Measurements from ENCODE around the gene NFASC.

The NFASC gene

DNA sequence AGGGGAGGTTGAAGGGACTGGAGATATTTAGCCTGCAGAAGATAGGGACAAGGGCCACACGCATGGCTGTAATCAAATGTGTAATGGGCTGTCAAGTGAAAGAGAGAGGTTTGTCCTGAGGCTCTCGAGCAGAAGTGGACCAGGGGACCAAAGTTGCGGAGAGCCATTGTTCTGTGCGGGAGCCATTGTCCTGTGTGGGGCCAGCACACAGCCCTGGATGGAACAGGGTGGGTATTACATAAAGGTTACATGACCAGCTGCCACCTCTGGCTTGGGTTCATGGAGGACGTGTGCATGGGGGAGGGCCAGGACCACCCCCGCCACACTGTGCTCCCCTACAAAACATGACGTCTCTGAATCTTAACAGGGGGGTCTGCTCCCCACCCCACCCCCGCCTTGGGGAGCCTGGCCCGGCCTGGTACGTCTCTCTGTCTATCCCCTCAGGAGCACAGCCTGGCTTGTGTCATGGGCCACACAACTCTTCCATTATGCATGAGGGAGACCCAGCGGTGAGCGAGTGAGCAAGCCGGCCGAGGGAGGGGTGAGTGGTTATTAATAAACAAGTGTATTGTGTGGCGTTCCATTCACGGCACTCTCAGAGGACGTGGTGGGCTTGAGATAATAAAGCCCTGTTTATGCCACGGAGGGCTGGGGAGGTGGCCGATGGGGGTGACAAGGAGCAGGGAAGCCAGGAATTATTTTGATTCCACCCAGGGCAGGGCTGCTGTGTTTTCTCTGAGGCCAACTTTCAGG lies at the start of gene NFASC:
Gene NFASC, plus strand, starts transcription at position 703 of the 753 bp plus-strand sequence. CDS start 73,454 bp downstream, outside the sequence.
- no peak for DNase-seq (ENCODE audit: low read depth)
- TF ChIP-seq, protein P1, sequence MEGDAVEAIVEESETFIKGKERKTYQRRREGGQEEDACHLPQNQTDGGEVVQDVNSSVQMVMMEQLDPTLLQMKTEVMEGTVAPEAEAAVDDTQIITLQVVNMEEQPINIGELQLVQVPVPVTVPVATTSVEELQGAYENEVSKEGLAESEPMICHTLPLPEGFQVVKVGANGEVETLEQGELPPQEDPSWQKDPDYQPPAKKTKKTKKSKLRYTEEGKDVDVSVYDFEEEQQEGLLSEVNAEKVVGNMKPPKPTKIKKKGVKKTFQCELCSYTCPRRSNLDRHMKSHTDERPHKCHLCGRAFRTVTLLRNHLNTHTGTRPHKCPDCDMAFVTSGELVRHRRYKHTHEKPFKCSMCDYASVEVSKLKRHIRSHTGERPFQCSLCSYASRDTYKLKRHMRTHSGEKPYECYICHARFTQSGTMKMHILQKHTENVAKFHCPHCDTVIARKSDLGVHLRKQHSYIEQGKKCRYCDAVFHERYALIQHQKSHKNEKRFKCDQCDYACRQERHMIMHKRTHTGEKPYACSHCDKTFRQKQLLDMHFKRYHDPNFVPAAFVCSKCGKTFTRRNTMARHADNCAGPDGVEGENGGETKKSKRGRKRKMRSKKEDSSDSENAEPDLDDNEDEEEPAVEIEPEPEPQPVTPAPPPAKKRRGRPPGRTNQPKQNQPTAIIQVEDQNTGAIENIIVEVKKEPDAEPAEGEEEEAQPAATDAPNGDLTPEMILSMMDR (IDR thresholded peaks at IDR 0.05; ENCODE audit: insufficient read depth, low read depth, low read length, missing control alignments): no peak
- H3K4me3 ChIP-seq (ENCODE audit: low read depth, low read length): no peak within 1 kb of the TSS

DNA sequence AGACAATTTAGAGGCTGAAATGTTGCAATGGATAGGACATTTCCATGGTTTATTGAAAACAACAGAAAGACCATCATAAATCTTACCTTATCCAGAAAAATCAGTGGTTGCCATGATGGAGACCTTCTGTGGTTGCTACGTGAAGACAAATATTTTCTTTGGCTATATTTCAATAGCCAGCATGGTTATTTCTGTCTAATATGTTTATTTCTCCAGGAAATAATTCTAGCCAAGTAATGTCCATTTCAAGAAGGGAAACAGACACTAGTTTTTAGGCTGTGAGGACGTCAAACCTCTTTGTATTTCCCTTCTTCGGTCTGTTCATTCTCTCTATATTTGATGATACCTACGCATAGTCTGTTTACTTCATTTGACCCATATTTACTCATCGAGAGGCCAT lies 49.2 kb upstream of the NFASC start:
- TF ChIP-seq, protein P1 (IDR thresholded peaks at IDR 0.05; ENCODE audit: insufficient read depth, low read depth, low read length, missing control alignments): no peak
- no peak overlapping the region for H3K4me3 ChIP-seq (ENCODE audit: low read depth, low read length)
- no peak for DNase-seq (ENCODE audit: low read depth)

DNA sequence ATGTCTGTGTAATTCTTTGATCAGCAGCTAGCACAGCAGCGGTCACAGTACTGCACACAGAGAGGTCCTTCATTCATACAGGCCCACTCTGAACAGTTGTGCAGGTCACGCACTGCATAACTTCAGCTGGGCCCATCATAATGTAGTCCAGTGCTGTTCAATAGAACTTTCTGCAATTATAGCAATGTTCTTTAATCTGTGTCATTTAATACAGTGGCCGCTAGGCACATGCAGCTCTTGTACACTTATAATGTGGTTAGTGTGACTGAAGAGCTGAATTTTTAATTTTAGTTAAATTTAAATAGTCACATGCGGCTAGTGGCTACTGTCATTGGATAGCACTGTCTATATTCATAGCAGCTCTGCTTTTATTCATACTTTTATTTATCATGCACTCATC lies 48.7 kb upstream of the NFASC start:
- DNase-seq (ENCODE audit: low read depth): no peak
- TF ChIP-seq, protein P1 (IDR thresholded peaks at IDR 0.05; ENCODE audit: insufficient read depth, low read depth, low read length, missing control alignments): no peak
- H3K4me3 ChIP-seq (ENCODE audit: low read depth, low read length): no peak overlapping the region

DNA sequence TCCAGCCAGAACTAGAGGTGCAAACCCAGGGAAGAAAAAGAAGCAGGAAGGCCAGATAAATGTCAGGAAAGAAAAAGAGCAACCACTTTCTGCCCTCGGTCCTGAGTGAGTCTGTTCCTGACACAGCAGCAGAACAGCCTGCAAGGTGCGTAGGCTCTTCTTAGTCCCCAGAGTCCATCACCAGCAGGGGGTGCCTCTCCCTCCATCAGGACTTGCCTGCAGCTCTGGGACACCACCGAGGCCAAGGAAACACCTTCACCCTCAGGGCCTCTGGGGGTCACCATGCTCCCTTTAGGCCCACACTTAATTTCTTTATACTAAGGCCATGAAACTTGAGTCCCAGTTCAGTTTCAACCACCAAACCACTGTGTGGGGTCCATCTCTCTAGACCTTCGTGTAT lies 43.7 kb upstream of the NFASC start:
- TF ChIP-seq, protein P1 (IDR thresholded peaks at IDR 0.05; ENCODE audit: insufficient read depth, low read depth, low read length, missing control alignments): peak; percentile 48
- DNase-seq (ENCODE audit: low read depth): peak; percentile 52

DNA sequence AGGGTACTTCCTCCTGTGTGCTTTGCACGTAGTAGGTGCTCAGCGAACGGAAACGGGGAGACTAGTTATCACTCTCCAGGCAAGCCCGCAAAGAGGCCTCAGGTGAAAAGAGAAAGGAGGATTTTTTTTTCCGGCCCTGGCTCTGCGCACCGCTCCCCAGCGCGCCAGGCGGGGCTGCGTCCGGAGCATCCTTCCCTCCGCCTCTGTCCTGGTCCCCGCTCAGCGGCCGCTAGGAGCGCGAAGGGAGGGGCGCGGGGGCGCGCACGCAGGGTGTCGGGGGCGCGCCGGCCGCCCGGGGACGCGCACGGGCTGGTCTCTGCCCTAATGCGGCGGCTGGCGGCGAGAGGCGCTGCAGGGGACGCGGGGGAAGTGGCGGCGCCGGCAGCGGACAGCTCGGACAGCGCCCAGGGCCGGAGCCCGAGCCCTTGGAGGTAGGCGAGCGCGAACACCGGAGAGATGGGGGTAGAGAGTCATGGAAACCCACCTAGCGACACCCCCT lies 42.3 kb upstream of the NFASC start:
- peak; percentile 27 for DNase-seq (ENCODE audit: low read depth)
- no peak overlapping the region for H3K4me3 ChIP-seq (ENCODE audit: low read depth, low read length)
- TF ChIP-seq, protein P1 (IDR thresholded peaks at IDR 0.05; ENCODE audit: insufficient read depth, low read depth, low read length, missing control alignments): no peak

More for the DNA sequence above, 43.7 kb upstream of the NFASC start:
- no peak overlapping the region for H3K4me3 ChIP-seq (ENCODE audit: low read depth, low read length)

DNA sequence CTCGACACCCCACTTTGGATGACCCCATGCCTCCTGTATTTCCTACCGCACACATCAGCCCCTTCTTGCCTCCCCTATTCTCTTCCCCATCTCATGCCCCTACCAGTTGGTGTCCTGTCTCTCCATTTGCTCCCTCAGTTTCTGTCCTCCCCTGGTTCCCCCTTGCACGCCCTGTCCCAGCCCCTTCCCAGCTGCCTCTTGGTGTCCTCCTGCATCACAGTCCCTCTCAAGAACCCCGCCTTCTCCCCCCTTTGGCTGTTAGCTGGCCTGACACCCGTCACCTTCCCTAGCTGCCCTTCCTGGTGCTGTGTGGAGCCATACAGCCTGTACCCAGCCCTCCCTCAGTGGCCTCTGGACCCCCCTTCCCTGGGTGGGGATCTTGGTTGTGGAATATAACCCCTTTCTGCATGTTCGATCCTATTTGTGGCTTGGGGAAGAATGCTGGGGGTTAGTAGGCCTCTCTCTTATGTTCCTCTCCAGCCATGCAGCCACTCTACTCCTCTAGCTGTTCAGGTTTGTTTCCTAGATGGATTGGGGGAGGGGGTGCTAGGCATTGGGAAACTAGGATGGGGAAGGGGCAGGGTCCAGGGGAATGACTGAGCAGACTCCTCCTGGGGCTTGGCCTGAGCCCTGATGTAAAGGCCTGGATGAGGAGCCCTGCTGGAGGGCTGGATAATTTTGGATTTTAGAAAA lies 41.4 kb upstream of the NFASC start:
- no peak overlapping the region for H3K4me3 ChIP-seq (ENCODE audit: low read depth, low read length)
- TF ChIP-seq, protein P1 (IDR thresholded peaks at IDR 0.05; ENCODE audit: insufficient read depth, low read depth, low read length, missing control alignments): no peak
- DNase-seq (ENCODE audit: low read depth): no peak
